Measurements from ENCODE around the gene NAV1. TPM values are rescaled to one million over a fixed set of nuclear protein-coding genes. Genes with fewer than 3 reads are reported as not detected.

NAV1 gene
- total RNA-seq, 2 donors from 2014 or later: 13.1 to 29.1 TPM

DNA sequence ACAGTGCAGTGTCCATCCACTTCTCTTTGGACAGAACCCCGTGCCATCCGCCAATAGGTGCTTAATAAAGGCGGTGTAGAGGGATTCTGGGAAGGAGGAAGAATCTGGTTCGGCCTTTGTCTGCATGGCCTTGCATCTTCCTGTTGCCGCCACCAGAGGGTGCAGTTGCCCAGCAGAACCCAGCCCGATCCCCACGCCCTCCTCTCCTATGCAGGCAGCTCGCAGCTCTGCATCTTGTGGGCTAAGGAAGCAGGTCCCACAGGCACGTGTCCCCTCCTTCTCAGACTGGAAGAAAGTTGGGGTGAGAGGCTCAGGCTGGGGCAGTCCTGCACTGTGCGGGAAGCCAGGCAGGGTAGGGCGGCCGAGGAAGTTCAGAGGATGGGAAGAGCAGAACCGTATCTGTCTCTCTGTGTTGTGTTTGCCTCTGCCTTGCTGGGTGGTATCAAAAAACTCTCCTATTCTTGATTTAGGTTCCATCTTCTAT, 20.8 kb downstream of the NAV1 start:
- DNase-seq (ENCODE audit: low spot score): peak; percentile 73
- Histone ChIP-seq H3K27ac (no peak overlapping the region), H3K4me3 (no peak overlapping the region), H3K36me3 (no peaks in the 10 kb centered on the region), H3K9me3 (no peaks in the 10 kb centered on the region), H3K27me3 (replicated peaks; ENCODE audit: insufficient read depth) (no peaks in the 10 kb centered on the region), H3K4me1 (replicated peaks) (no peaks in the 10 kb centered on the region)
- 12% methylated on average over 13 of the region's 13 CpGs for WGBS
- intact Hi-C loops (cut with DNase I): loop anchor here (1.0 to 5.0 kb wide), 2 partner anchors 145 to 233 kb away; no protein-coding TSS in a partner anchor
- TF ChIP-seq POLR2A (IDR thresholded peaks at IDR 0.05): no peak
- TF ChIP-seq, protein P1, sequence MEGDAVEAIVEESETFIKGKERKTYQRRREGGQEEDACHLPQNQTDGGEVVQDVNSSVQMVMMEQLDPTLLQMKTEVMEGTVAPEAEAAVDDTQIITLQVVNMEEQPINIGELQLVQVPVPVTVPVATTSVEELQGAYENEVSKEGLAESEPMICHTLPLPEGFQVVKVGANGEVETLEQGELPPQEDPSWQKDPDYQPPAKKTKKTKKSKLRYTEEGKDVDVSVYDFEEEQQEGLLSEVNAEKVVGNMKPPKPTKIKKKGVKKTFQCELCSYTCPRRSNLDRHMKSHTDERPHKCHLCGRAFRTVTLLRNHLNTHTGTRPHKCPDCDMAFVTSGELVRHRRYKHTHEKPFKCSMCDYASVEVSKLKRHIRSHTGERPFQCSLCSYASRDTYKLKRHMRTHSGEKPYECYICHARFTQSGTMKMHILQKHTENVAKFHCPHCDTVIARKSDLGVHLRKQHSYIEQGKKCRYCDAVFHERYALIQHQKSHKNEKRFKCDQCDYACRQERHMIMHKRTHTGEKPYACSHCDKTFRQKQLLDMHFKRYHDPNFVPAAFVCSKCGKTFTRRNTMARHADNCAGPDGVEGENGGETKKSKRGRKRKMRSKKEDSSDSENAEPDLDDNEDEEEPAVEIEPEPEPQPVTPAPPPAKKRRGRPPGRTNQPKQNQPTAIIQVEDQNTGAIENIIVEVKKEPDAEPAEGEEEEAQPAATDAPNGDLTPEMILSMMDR (IDR thresholded peaks at IDR 0.05): peak; percentile 86 to 98 (median 96)
- TF ChIP-seq POLR2AphosphoS5 (IDR thresholded peaks at IDR 0.05): peak; percentile 56

DNA sequence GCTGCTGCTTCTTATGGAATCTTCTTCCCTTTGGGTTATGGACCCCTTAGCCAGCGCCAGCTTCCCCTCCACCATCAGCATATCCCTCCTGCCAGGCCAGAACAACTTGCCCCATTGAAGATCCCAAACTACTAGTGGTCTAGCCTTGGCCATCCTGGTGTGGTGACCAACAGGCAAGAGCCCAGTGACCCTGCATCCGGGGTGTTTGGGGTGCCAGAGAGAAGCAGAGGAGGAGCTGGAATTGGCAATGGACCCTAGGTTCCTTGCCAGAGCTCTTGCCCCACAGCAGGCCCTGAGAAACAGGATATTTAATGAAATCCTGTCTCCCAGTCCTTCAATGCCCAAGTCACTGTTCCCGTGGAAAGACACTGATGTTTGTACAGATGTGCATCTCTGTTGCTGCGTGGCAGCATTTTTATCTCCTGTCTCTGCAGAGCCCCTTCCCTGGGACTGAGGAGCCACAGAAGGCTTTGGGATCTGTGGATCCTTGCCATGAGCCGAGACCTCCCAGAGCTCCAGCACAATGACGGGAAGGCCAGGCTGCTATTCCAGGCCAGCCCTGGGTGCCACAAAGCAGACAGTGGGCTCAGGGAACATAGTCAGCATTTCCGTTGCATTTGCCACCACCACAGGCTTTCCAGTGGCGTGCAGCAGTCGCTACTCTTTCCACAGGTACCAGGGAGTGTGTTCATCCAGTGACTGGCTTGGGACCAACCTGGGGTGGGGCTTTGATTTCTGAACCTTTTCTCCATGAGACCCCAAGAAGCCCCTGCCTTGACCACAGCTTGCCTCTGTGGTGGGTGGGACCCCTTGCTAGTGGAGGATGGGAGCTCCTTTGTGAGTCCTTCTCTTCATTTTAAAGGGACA, 21.6 kb downstream of the NAV1 start:
- no peaks in the 10 kb centered on the region for H3K9me3 ChIP-seq
- intact Hi-C loops (cut with DNase I): loop anchor here (5.0 kb wide), 1 partner anchor 232 kb away; no protein-coding TSS in a partner anchor
- H3K4me3 ChIP-seq: no peak overlapping the region
- no peaks in the 10 kb centered on the region for H3K27me3 ChIP-seq (replicated peaks; ENCODE audit: insufficient read depth)
- no peak for TF ChIP-seq POLR2A (IDR thresholded peaks at IDR 0.05)
- TF ChIP-seq, protein P1 (IDR thresholded peaks at IDR 0.05): no peak
- no peak for TF ChIP-seq POLR2AphosphoS5 (IDR thresholded peaks at IDR 0.05)
- no peak overlapping the region for H3K27ac ChIP-seq
- H3K36me3 ChIP-seq: no peaks in the 10 kb centered on the region
- DNase-seq (ENCODE audit: low spot score): no peak
- WGBS: 88% methylated on average over 9 of the region's 9 CpGs
- H3K4me1 ChIP-seq (replicated peaks): no peaks in the 10 kb centered on the region

DNA sequence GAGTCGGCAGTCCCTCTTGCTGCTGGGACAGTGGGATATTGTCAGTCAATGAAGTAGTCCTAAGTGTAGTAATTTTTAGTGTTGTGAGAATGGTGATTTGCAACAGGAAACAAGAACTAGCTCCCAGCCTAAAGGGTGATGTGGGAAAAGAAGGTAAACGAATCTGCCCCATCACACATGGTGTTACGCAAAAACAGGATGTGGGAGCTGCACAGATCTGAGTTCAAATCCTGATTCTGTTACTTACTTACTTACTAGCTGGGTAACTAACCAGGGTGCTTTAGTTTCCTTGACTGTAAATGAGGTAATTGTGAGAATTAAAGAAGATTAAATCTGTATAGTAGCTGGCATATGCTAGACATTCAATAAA, 22.3 kb downstream of the NAV1 start:
- no peak overlapping the region for H3K27ac ChIP-seq
- no peak overlapping the region for H3K4me3 ChIP-seq
- TF ChIP-seq POLR2AphosphoS5 (IDR thresholded peaks at IDR 0.05) (no peak), POLR2A (IDR thresholded peaks at IDR 0.05) (no peak)
- TF ChIP-seq, protein P1 (IDR thresholded peaks at IDR 0.05): no peak
- H3K27me3 ChIP-seq (replicated peaks; ENCODE audit: insufficient read depth): no peaks in the 10 kb centered on the region
- H3K9me3 ChIP-seq: no peaks in the 10 kb centered on the region
- 94% methylated on average over 3 of the region's 3 CpGs for WGBS
- H3K4me1 ChIP-seq (replicated peaks): peaks cover 2% of the 10 kb centered on the region
- intact Hi-C loops (cut with DNase I): loop anchor here (5.0 kb wide), 1 partner anchor 231 kb away; no protein-coding TSS in a partner anchor
- H3K36me3 ChIP-seq: no peaks in the 10 kb centered on the region
- no peak for DNase-seq (ENCODE audit: low spot score)

DNA sequence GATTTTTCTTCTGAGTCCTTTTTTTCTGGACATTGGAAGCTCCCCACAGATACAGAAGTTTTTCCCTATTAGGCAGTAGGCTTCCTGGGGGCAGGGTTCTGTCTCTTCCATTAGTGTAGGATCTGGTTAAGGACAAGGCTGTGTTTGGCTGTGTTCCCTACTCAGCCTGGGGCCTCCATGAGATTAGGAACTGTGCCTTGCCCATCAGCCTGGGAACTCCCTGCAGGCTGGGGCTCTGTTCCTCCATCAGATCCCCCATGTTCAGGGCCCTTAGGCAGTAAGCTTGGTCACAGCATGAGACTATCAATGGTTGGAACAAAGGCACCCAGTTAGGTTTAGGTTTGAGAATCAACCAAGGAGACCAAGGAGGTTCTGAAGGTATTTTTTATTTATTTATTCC, 22.7 kb downstream of the NAV1 start:
- no peak for TF ChIP-seq POLR2A (IDR thresholded peaks at IDR 0.05)
- TF ChIP-seq, protein P1 (IDR thresholded peaks at IDR 0.05): no peak
- TF ChIP-seq POLR2AphosphoS5 (IDR thresholded peaks at IDR 0.05): no peak
- H3K9me3 ChIP-seq: no peaks in the 10 kb centered on the region
- intact Hi-C loops (cut with DNase I): loop anchor here (5.0 kb wide), 1 partner anchor 231 kb away; no protein-coding TSS in a partner anchor
- peaks cover 2% of the 10 kb centered on the region for H3K4me1 ChIP-seq (replicated peaks)
- no peak overlapping the region for H3K27ac ChIP-seq
- H3K27me3 ChIP-seq (replicated peaks; ENCODE audit: insufficient read depth): no peaks in the 10 kb centered on the region
- no peaks in the 10 kb centered on the region for H3K36me3 ChIP-seq
- DNase-seq (ENCODE audit: low spot score): no peak
- H3K4me3 ChIP-seq: no peak overlapping the region
